ENCODE measurements around the gene SOX30.
A peak's percentile ranks its signal among the peaks of the same experiment; 100 is the strongest.
"Not testable (repeated sequence)": the region's sequence is repeated elsewhere in the genome, so short reads cannot be mapped to it uniquely, and the experiment has no call there.

SOX30 gene

GRCh38 chr5:157652377-157652692, at the start of gene SOX30:
SOX30 (minus strand) TSS chr5:157652438; CDS start chr5:157652078, 360 bp downstream.
- no peak for DNase-seq (ENCODE audit: low read depth)

GRCh38 chr5:157698674-157699073, 46.4 kb upstream of the SOX30 start:
- DNase-seq (ENCODE audit: low read depth): not testable (repeated sequence)

GRCh38 chr5:157696154-157696553, 43.9 kb upstream of the SOX30 start:
- DNase-seq (ENCODE audit: low read depth): not testable (repeated sequence)

- not testable (repeated sequence) for DNase-seq (ENCODE audit: low read depth)
Observed at GRCh38 chr5:157693816-157694215, 41.6 kb upstream of the SOX30 start.

- DNase-seq (ENCODE audit: low read depth): no peak
Observed at GRCh38 chr5:157690690-157691433, 38.6 kb upstream of the SOX30 start.

GRCh38 chr5:157689942-157690689, 37.9 kb upstream of the SOX30 start:
- no peak for DNase-seq (ENCODE audit: low read depth)

- no peak for DNase-seq (ENCODE audit: low read depth)
Observed at GRCh38 chr5:157687198-157687554, 34.9 kb upstream of the SOX30 start.

- not testable (repeated sequence) for DNase-seq (ENCODE audit: low read depth)
Observed at GRCh38 chr5:157686276-157687197, 34.3 kb upstream of the SOX30 start.

- no peak for DNase-seq (ENCODE audit: low read depth)
Observed at GRCh38 chr5:157682257-157682656, 30.0 kb upstream of the SOX30 start.

- DNase-seq (ENCODE audit: low read depth): no peak
Observed at GRCh38 chr5:157681048-157681447, 28.8 kb upstream of the SOX30 start.

- DNase-seq (ENCODE audit: low read depth): no peak
Observed at GRCh38 chr5:157680239-157680638, 28.0 kb upstream of the SOX30 start.

GRCh38 chr5:157679801-157680200, 27.6 kb upstream of the SOX30 start:
- DNase-seq (ENCODE audit: low read depth): no peak

GRCh38 chr5:157677931-157678330, 25.7 kb upstream of the SOX30 start:
- no peak for DNase-seq (ENCODE audit: low read depth)

- DNase-seq (ENCODE audit: low read depth): not testable (repeated sequence)
Observed at GRCh38 chr5:157674351-157674750, 22.1 kb upstream of the SOX30 start.

- no peak for DNase-seq (ENCODE audit: low read depth)
Observed at GRCh38 chr5:157672976-157673375, 20.7 kb upstream of the SOX30 start.

- no peak for DNase-seq (ENCODE audit: low read depth)
Observed at GRCh38 chr5:157671592-157672330, 19.5 kb upstream of the SOX30 start.

- peak; percentile 58 for DNase-seq (ENCODE audit: low read depth)
Observed at GRCh38 chr5:157670662-157671591, 18.7 kb upstream of the SOX30 start, which contains the start of gene C5orf52. C5orf52 (plus strand) TSS chr5:157671533; CDS start chr5:157671615, 82 bp downstream.

GRCh38 chr5:157669701-157670097, 17.5 kb upstream of the SOX30 start:
- no peak for DNase-seq (ENCODE audit: low read depth)

GRCh38 chr5:157668356-157668755, 16.1 kb upstream of the SOX30 start:
- DNase-seq (ENCODE audit: low read depth): no peak

- DNase-seq (ENCODE audit: low read depth): peak; percentile 89
Observed at GRCh38 chr5:157665467-157666070, 13.3 kb upstream of the SOX30 start.

All from ELR (cell line).